PC-9 (cell line): Measurements from ENCODE around the gene NOD1. TPM values are rescaled to one million over a fixed set of nuclear protein-coding genes. Genes with fewer than 3 reads are reported as not detected.
"Not testable (repeated sequence)": the region's sequence is repeated elsewhere in the genome, so short reads cannot be mapped to it uniquely, and the experiment has no call there.

ENCODE experiments used
- BruUV-seq: library from RNA; stranded (reverse); fragments of 400-500 nt; replicated peaks from 2 replicates; lab custom pipeline; 2021; lab: Mats Ljungman, UMichigan
- CTCF ChIA-PET: fragments of 300-600 bp; sonication (Branson Sonifier 250); formaldehyde crosslinking; loops from one replicate; lab custom pipeline; 2022; ENCODE audit warnings: antibody characterized with exemption; lab: Charles Lee
- POLR2A ChIA-PET: fragments of 300-600 bp; sonication (Branson Sonifier 250); formaldehyde crosslinking; loops from one replicate; lab custom pipeline; 2022; ENCODE audit warnings: antibody characterized with exemption; ENCODE audit not compliant: unreplicated experiment; lab: Charles Lee
- DNase-seq, 2 experiments: peaks; one replicate each; pipeline versions ENCODE4 v3.0.0 to v3.0.0-alpha.2; 2015 to 2022; ENCODE audit warnings: mixed read lengths in 1 of 2
- H2AFZ ChIP-seq: fragments of 200-600 bp; sonication (generic); 2 replicates; pipeline ENCODE4 v1.8.1; 2017; ENCODE audit warnings: antibody characterized with exemption
- H3F3A ChIP-seq: fragments of 200-600 bp; sonication (generic); 2 replicates; pipeline ENCODE4 v1.8.1; 2017; ENCODE audit warnings: antibody characterized with exemption, mild to moderate bottlenecking, low read depth; ENCODE audit not compliant: insufficient read depth
- H3K27ac ChIP-seq: fragments of 200-600 bp; sonication (generic); 2 replicates; pipeline ENCODE4 v1.6.1; 2016; ENCODE audit warnings: mixed run types
- H3K27me3 ChIP-seq: fragments of 200-600 bp; sonication (generic); 2 replicates; pipeline ENCODE4 v1.6.1; 2016; ENCODE audit warnings: low read depth, mixed run types; ENCODE audit not compliant: insufficient read depth
- H3K36me3 ChIP-seq: fragments of 200-600 bp; sonication (generic); 2 replicates; pipeline ENCODE4 v1.6.1; 2016; ENCODE audit warnings: low read depth, mixed run types
- H3K4me1 ChIP-seq: fragments of 200-600 bp; sonication (generic); replicated peaks from 2 replicates; pipeline ENCODE4 v1.6.1; 2016; ENCODE audit warnings: mixed run types; ENCODE audit not compliant: insufficient read depth
- H3K4me2 ChIP-seq: fragments of 200-600 bp; sonication (generic); 2 replicates; pipeline ENCODE4 v1.6.1; 2017; ENCODE audit warnings: mixed run types
- H3K4me3 ChIP-seq: fragments of 200-600 bp; sonication (generic); 2 replicates; pipeline ENCODE4 v1.6.1; 2016; ENCODE audit warnings: mixed run types
- H3K79me2 ChIP-seq: fragments of 200-600 bp; sonication (generic); 2 replicates; pipeline ENCODE4 v1.6.1; 2017; ENCODE audit warnings: low read depth, mixed run types
- H3K9me2 ChIP-seq: fragments of 200-600 bp; sonication (generic); 2 replicates; pipeline ENCODE4 v1.8.1; 2017; ENCODE audit warnings: mild to moderate bottlenecking; ENCODE audit not compliant: insufficient read depth
- H3K9me3 ChIP-seq: fragments of 200-600 bp; sonication (generic); 2 replicates; pipeline ENCODE4 v1.8.1; 2016; ENCODE audit warnings: low read depth; ENCODE audit not compliant: insufficient read depth
- H4K20me1 ChIP-seq: fragments of 200-600 bp; sonication (generic); 2 replicates; pipeline ENCODE4 v1.8.1; 2017; ENCODE audit not compliant: insufficient read depth
- CTCF ChIP-seq: fragments of 200-600 bp; sonication (generic); conservative IDR thresholded peaks from 2 replicates; pipeline ENCODE4 v1.6.1; 2017; ENCODE audit warnings: mixed run types, antibody characterized with exemption, mild to moderate bottlenecking, moderate library complexity
- EZH2 ChIP-seq: fragments of 200-600 bp; sonication (generic); IDR thresholded peaks from 2 replicates; pipeline ENCODE4 v1.8.0; 2017; ENCODE audit warnings: antibody characterized with exemption, low read depth
- intact Hi-C: fragments of 100-400 bp; cut with micrococcal nuclease; formaldehyde crosslinking; loops from one replicate; pipeline ENCODE4 v1.10.0; 2022; ENCODE audit not compliant: unreplicated experiment
- total RNA-seq: library from RNA; stranded (reverse); gene quantifications from 2 replicates; pipeline ENCODE4 v1.2.3, GENCODE V29; 2021

The NOD1 gene
- total RNA-seq, 1 experiment from 2014 or later: 16.5 TPM

GRCh38 chr7:30382607-30383006 lies 96.0 kb downstream of the NOD1 start:
- Histone ChIP-seq H3K27me3 (no peaks in the 10 kb centered on the region), H3K36me3 (no peaks in the 10 kb centered on the region), H2AFZ (no peak overlapping the region), H4K20me1 (no peaks in the 10 kb centered on the region), H3F3A (no peaks in the 10 kb centered on the region), H3K9me3 (peaks cover 11% of the 10 kb centered on the region; the same call in 1 of the 2 replicates), H3K27ac (no peak overlapping the region), H3K9me2 (no peaks in the 10 kb centered on the region), H3K4me1 (peaks cover 9% of the 10 kb centered on the region), H3K4me3 (no peak overlapping the region), H3K79me2 (no peaks in the 10 kb centered on the region), H3K4me2 (no peak overlapping the region)
- TF ChIP-seq CTCF (no peak), EZH2 (no peak)
- DNase-seq: no peak
- BruUV-seq: no TSS peak
- ChIA-PET CTCF (no interaction called here), POLR2A (no interaction called here)
- intact Hi-C loops: no loop called here

GRCh38 chr7:30380824-30381223 lies 97.8 kb downstream of the NOD1 start:
- DNase-seq, H3K4me3 ChIP-seq, H3K27ac ChIP-seq, H3K4me2 ChIP-seq, H3F3A ChIP-seq, H3K9me2 ChIP-seq, H3K27me3 ChIP-seq, POLR2A ChIA-PET, H3K79me2 ChIP-seq, H2AFZ ChIP-seq, intact Hi-C loops, BruUV-seq, H3K36me3 ChIP-seq, H3K4me1 ChIP-seq, CTCF ChIA-PET, H4K20me1 ChIP-seq: not testable (repeated sequence)
- H3K9me3 ChIP-seq: peaks cover 11% of the 10 kb centered on the region; the same call in 1 of the 2 replicates

GRCh38 chr7:30380294-30380693 lies 98.3 kb downstream of the NOD1 start:
- POLR2A ChIA-PET: no interaction called here
- intact Hi-C loops: no loop called here

More at GRCh38 chr7:30380294-30380693, 98.3 kb downstream of the NOD1 start:
- Histone ChIP-seq H3K9me3 (peaks cover 11% of the 10 kb centered on the region; the same call in 1 of the 2 replicates), H3K9me2 (no peaks in the 10 kb centered on the region), H3K27me3 (no peaks in the 10 kb centered on the region), H3K27ac (no peak overlapping the region), H3K4me1 (peaks cover 9% of the 10 kb centered on the region), H3F3A (no peaks in the 10 kb centered on the region), H3K79me2 (no peaks in the 10 kb centered on the region), H3K4me3 (no peak overlapping the region), H4K20me1 (no peaks in the 10 kb centered on the region), H2AFZ (no peak overlapping the region), H3K4me2 (no peak overlapping the region), H3K36me3 (no peaks in the 10 kb centered on the region)
- BruUV-seq: no TSS peak
- TF ChIP-seq EZH2 (no peak), CTCF (no peak)
- CTCF ChIA-PET: no interaction called here
- DNase-seq: no peak
